Keratinocyte (primary cell): ENCODE results near the gene FLT3LG. TPM values are rescaled to one million over a fixed set of nuclear protein-coding genes. Genes with fewer than 3 reads are reported as not detected.

Experiments
- DNase-seq: peaks from one replicate; pipeline ENCODE4 v3.0.0-alpha.2; 2011; ENCODE audit warnings: low read depth, missing footprints, low spot score
- FAIRE-seq: peaks from 2 replicates; lab custom pipeline; 2011; peaks lifted over from hg19 to GRCh38; lab: Jason Lieb, UNC
- H2AFZ ChIP-seq: 2 replicates; pipeline ENCODE4 v1.6.0; 2012; ENCODE audit warnings: low read length, control low read depth, inconsistent platforms; ENCODE audit not compliant: control insufficient read depth
- H3K27ac ChIP-seq: 2 replicates; pipeline ENCODE4 v1.5.1; 2011; ENCODE audit warnings: low read length; ENCODE audit not compliant: control insufficient read depth, insufficient read depth
- H3K27me3 ChIP-seq: 3 replicates; pipeline ENCODE4 v1.6.0; 2011; ENCODE audit warnings: low read length; ENCODE audit not compliant: control insufficient read depth, insufficient read depth; ENCODE audit errors: extremely low read depth
- H3K36me3 ChIP-seq, 2 experiments: 2 replicates in 1 of 2; 3 replicates in 1 of 2; pipeline ENCODE4 v1.5.1; 2011; ENCODE audit warnings: low read length in 2 of 2, mild to moderate bottlenecking in 1 of 2; ENCODE audit not compliant: control insufficient read depth in 2 of 2, insufficient read depth in 2 of 2; ENCODE audit errors: extremely low read depth in 1 of 2
- H3K4me1 ChIP-seq: 3 replicates; pipeline ENCODE4 v1.5.1; 2011; ENCODE audit warnings: low read length; ENCODE audit not compliant: control insufficient read depth, insufficient read depth; ENCODE audit errors: extremely low read depth
- H3K4me2 ChIP-seq: 3 replicates; pipeline ENCODE4 v1.6.0; 2011; ENCODE audit warnings: low read depth, low read length; ENCODE audit not compliant: control insufficient read depth, insufficient read depth; ENCODE audit errors: extremely low read depth
- H3K4me3 ChIP-seq, 3 experiments: fragments of 200-600 bp in 1 of 3; sonication (generic) in 1 of 3; 2 replicates in 2 of 3; 3 replicates in 1 of 3; pipeline ENCODE4 v1.5.1; 2011 to 2016; ENCODE audit warnings: low read length in 3 of 3, mild to moderate bottlenecking in 3 of 3, control low read depth in 2 of 3, inconsistent platforms in 1 of 3, low read depth in 1 of 3, mixed read lengths in 1 of 3, mixed run types in 1 of 3, moderate library complexity in 1 of 3; ENCODE audit not compliant: control insufficient read depth in 2 of 3, insufficient read depth in 2 of 3; ENCODE audit errors: extremely low read depth in 1 of 3
- H3K79me2 ChIP-seq: 2 replicates; pipeline ENCODE4 v1.6.0; 2012; ENCODE audit warnings: low read length; ENCODE audit not compliant: control insufficient read depth, insufficient read depth
- H3K9ac ChIP-seq: 3 replicates; pipeline ENCODE4 v1.6.0; 2011; ENCODE audit warnings: low read length; ENCODE audit not compliant: control insufficient read depth, insufficient read depth; ENCODE audit errors: extremely low read depth
- H3K9me1 ChIP-seq: 3 replicates; pipeline ENCODE4 v1.6.0; 2011; ENCODE audit warnings: low read length; ENCODE audit not compliant: control insufficient read depth, insufficient read depth; ENCODE audit errors: extremely low read depth
- H3K9me3 ChIP-seq: 2 replicates; pipeline ENCODE4 v1.5.1; 2012; ENCODE audit warnings: low read depth, low read length; ENCODE audit not compliant: control insufficient read depth
- H4K20me1 ChIP-seq: 3 replicates; pipeline ENCODE4 v1.6.0; 2011; ENCODE audit warnings: low read length; ENCODE audit not compliant: control insufficient read depth, insufficient read depth; ENCODE audit errors: extremely low read depth
- CTCF ChIP-seq, 3 experiments: IDR thresholded peaks in 1 of 3; conservative IDR thresholded peaks in 1 of 3; optimal IDR thresholded peaks in 1 of 3; 2 replicates in 2 of 3; 3 replicates in 1 of 3; pipeline versions ENCODE3 to v1.5.1; 2011; ENCODE audit warnings: low read length in 3 of 3, mild to moderate bottlenecking in 3 of 3, moderate library complexity in 2 of 3, control low read depth in 1 of 3, inconsistent platforms in 1 of 3; ENCODE audit not compliant: insufficient read depth in 2 of 3; ENCODE audit errors: extremely low read depth in 1 of 3
- EZH2 ChIP-seq: IDR thresholded peaks from one replicate; pipeline ENCODE4 v1.6.1; 2012; ENCODE audit warnings: inconsistent platforms, mild to moderate bottlenecking, low read length, moderate library complexity
- dilution Hi-C: fragments of 300-500 bp; cut with MboI; formaldehyde crosslinking; loops from one replicate; pipeline ENCODE4 v1.7.0; 2020; ENCODE audit warnings: low sequenced_read_pairs; ENCODE audit not compliant: extremely low pct_ligation_motif_present
- polyA plus RNA-seq, 5 experiments: library from polyadenylated mRNA; depleted of rRNA in 3 of 5; stranded (reverse) in 3 of 5; stranded (forward) in 1 of 5; unstranded in 1 of 5; fragments of >200 nt; gene quantifications; 1 replicate in 1 of 5; 2 replicates in 3 of 5; 3 replicates in 1 of 5; pipeline versions ENCODE4 v1.2.1 to v1.2.3, GENCODE V29; 2011 to 2012; ENCODE audit warnings: missing spikeins in 2 of 5, low read depth in 1 of 5, low replicate concordance in 1 of 5

Gene FLT3LG
- polyA plus RNA-seq, 1 donor (not counting 4 experiments of a cell fraction or from before 2014, with no cell fraction given), result 0.80 TPM

GRCh38 chr19:49448432-49448786 is 25.6 kb upstream of the FLT3LG start:
- Histone ChIP-seq H4K20me1 (no peaks in the 10 kb centered on the region), H3K9me3 (no peaks in the 10 kb centered on the region), H3K27ac (no peak overlapping the region), H3K9ac (no peak overlapping the region), H3K36me3 (peaks cover 7 to 13% of the 10 kb centered on the region in 2 experiments), H3K4me1 (peaks cover 6% of the 10 kb centered on the region), H3K79me2 (peaks cover 13% of the 10 kb centered on the region), H3K27me3 (no peaks in the 10 kb centered on the region), H3K4me2 (no peak overlapping the region), H2AFZ (no peak overlapping the region), H3K9me1 (no peaks in the 10 kb centered on the region), H3K4me3 (no peak overlapping the region)
- no peak for FAIRE-seq
- TF ChIP-seq EZH2 (no peak), CTCF (optimal IDR thresholded peaks at IDR 0.05 in 1 of 3, IDR thresholded peaks at IDR 0.05 in 1 of 3, conservative IDR thresholded peaks at IDR 0.05 in 1 of 3; ENCODE audit: extremely low read depth in 1 of 3, insufficient read depth in 2 of 3, low read length in 3 of 3) (no peak)
- dilution Hi-C loops, result no loop called here
- no peak for DNase-seq

GRCh38 chr19:49450405-49450804 is 23.6 kb upstream of the FLT3LG start:
- Histone ChIP-seq H3K9ac (peak overlapping the region; percentile 93), H3K79me2 (peaks cover 21% of the 10 kb centered on the region), H2AFZ (no peak overlapping the region), H3K4me2 (peak overlapping the region; percentile 96), H3K4me1 (peaks cover 13% of the 10 kb centered on the region), H3K9me1 (no peaks in the 10 kb centered on the region), H3K36me3 (peaks cover 7 to 13% of the 10 kb centered on the region in 2 experiments), H3K27me3 (no peaks in the 10 kb centered on the region), H3K9me3 (no peaks in the 10 kb centered on the region), H4K20me1 (no peaks in the 10 kb centered on the region), H3K27ac (peak overlapping the region; percentile 26), H3K4me3 (peak overlapping the region; percentile 56 to 88 (median 78))
- DNase-seq, result no peak
- FAIRE-seq, result no peak
- TF ChIP-seq EZH2, result no peak
- no peak for TF ChIP-seq CTCF (optimal IDR thresholded peaks at IDR 0.05 in 1 of 3, IDR thresholded peaks at IDR 0.05 in 1 of 3, conservative IDR thresholded peaks at IDR 0.05 in 1 of 3; ENCODE audit: extremely low read depth in 1 of 3, insufficient read depth in 2 of 3, low read length in 3 of 3)
- dilution Hi-C loops, result no loop called here
